Neuronal stem cell (in vitro differentiated cells): Measurements from ENCODE around the gene CT47C1.

ENCODE experiments used
- DNase-seq: peaks from one replicate; pipeline ENCODE4 v3.0.0-alpha.2; 2013; ENCODE audit warnings: low spot score
- H2AFZ ChIP-seq: one replicate; pipeline ENCODE4 v1.6.1; 2013; ENCODE audit warnings: mild to moderate bottlenecking, low read length, inconsistent platforms
- H2AK5ac ChIP-seq: 2 replicates; pipeline ENCODE4 v1.6.1; 2013; ENCODE audit warnings: low read depth, mild to moderate bottlenecking, inconsistent platforms, low read length, moderate library complexity, mixed read lengths
- H2BK120ac ChIP-seq: 2 replicates; pipeline ENCODE4 v1.6.1; 2013; ENCODE audit warnings: low read depth, mild to moderate bottlenecking, inconsistent platforms, low read length, moderate library complexity, mixed read lengths
- H2BK12ac ChIP-seq: one replicate; pipeline ENCODE4 v1.6.1; 2013; ENCODE audit warnings: low read length, inconsistent platforms
- H2BK15ac ChIP-seq: 2 replicates; pipeline ENCODE4 v1.6.1; 2013; ENCODE audit warnings: mild to moderate bottlenecking, low read length, inconsistent platforms, mixed read lengths
- H2BK5ac ChIP-seq: one replicate; pipeline ENCODE4 v1.6.1; 2013; ENCODE audit warnings: inconsistent platforms, mild to moderate bottlenecking, low read length, moderate library complexity
- H3K14ac ChIP-seq: one replicate; pipeline ENCODE4 v1.6.1; 2013; ENCODE audit warnings: low read length, inconsistent platforms
- H3K18ac ChIP-seq: 2 replicates; pipeline ENCODE4 v1.6.1; 2013; ENCODE audit warnings: low read length, inconsistent platforms
- H3K23ac ChIP-seq: 2 replicates; pipeline ENCODE4 v1.6.1; 2013; ENCODE audit warnings: low read depth, mild to moderate bottlenecking, mixed read lengths, low read length, inconsistent platforms; ENCODE audit not compliant: poor library complexity
- H3K27ac ChIP-seq: replicated peaks from 3 replicates; pipeline ENCODE4 v1.5.1; 2013; ENCODE audit warnings: low read length, inconsistent platforms
- H3K27me3 ChIP-seq, 3 experiments: 2 replicates each; pipeline ENCODE4 v1.6.1; 2013; ENCODE audit warnings: low read length in 3 of 3, mild to moderate bottlenecking in 2 of 3, inconsistent platforms in 1 of 3, low read depth in 1 of 3, mixed read lengths in 1 of 3, moderate library complexity in 1 of 3; ENCODE audit not compliant: control insufficient read depth in 3 of 3, insufficient read depth in 3 of 3
- H3K36me3 ChIP-seq, 2 donors: replicated peaks in 1 of 2; 2 replicates each; pipeline ENCODE4 v1.6.1; 2013; ENCODE audit warnings: low read length in 2 of 2; ENCODE audit not compliant: control insufficient read depth in 2 of 2, insufficient read depth in 2 of 2
- H3K4ac ChIP-seq: 2 replicates; pipeline ENCODE4 v1.6.1; 2013; ENCODE audit warnings: inconsistent platforms, mild to moderate bottlenecking, low read length, moderate library complexity
- H3K4me1 ChIP-seq, 2 donors: 1 replicate in 1 of 2; 2 replicates in 1 of 2; pipeline ENCODE4 v1.6.1; 2013; ENCODE audit warnings: low read length in 2 of 2, low read depth in 1 of 2; ENCODE audit not compliant: control insufficient read depth in 2 of 2, insufficient read depth in 1 of 2
- H3K4me2 ChIP-seq: one replicate; pipeline ENCODE4 v1.6.1; 2013; ENCODE audit warnings: mild to moderate bottlenecking, low read length, inconsistent platforms; ENCODE audit not compliant: insufficient read depth, poor library complexity, severe bottlenecking
- H3K4me3 ChIP-seq, 2 donors: 2 replicates each; pipeline ENCODE4 v1.5.1; 2013; ENCODE audit warnings: low read length in 2 of 2, mild to moderate bottlenecking in 2 of 2, inconsistent platforms in 1 of 2, moderate library complexity in 1 of 2
- H3K79me1 ChIP-seq: one replicate; pipeline ENCODE4 v1.6.1; 2013; ENCODE audit warnings: low read depth, mild to moderate bottlenecking, inconsistent platforms, low read length, moderate library complexity
- H3K9ac ChIP-seq: one replicate; pipeline ENCODE4 v1.6.1; 2013; ENCODE audit warnings: mild to moderate bottlenecking, low read depth, low read length, inconsistent platforms; ENCODE audit not compliant: poor library complexity
- H3K9me3 ChIP-seq, 2 donors: replicated peaks in 1 of 2; 2 replicates each; pipeline versions ENCODE3 to v1.6.1; 2013; ENCODE audit warnings: low read length in 2 of 2, mild to moderate bottlenecking in 2 of 2, inconsistent platforms in 1 of 2, low read depth in 1 of 2, mixed read lengths in 1 of 2, moderate library complexity in 1 of 2; ENCODE audit not compliant: control insufficient read depth in 2 of 2, insufficient read depth in 1 of 2
- H4K8ac ChIP-seq: one replicate; pipeline ENCODE4 v1.6.1; 2013; ENCODE audit warnings: low read depth, mild to moderate bottlenecking, inconsistent platforms, low read length, moderate library complexity
- H4K91ac ChIP-seq: one replicate; pipeline ENCODE4 v1.6.1; 2013; ENCODE audit warnings: low read length, low read depth, mild to moderate bottlenecking, inconsistent platforms; ENCODE audit not compliant: poor library complexity
- WGBS, 2 donors: extraction: QIAGEN DNeasy Blood & Tissue Kit; methylation state at CpG; one replicate each; pipeline ENCODE4 v1.1.7; 2013; ENCODE audit warnings: missing lambda C conversion rate in 2 of 2, mixed read lengths in 1 of 2; ENCODE audit not compliant: insufficient read length in 2 of 2, insufficient replicate concordance in 1 of 2; ENCODE audit errors: extremely low coverage in 2 of 2; 5-methylcytosine and 5-hydroxymethylcytosine counted together

The CT47C1 gene

GRCh38 chrX:119084766-119085165, 12.0 kb downstream of the CT47C1 start:
- H3K9me3 ChIP-seq = no peaks in the 10 kb centered on the region
- DNase-seq = no peak
- H4K8ac ChIP-seq = no peak overlapping the region
- no CpG with 5 or more reads among the region's 3 CpGs for WGBS, 2 donors
- no peaks in the 10 kb centered on the region for H3K79me1 ChIP-seq
- H3K9ac ChIP-seq = no peak overlapping the region
- no peak overlapping the region for H2BK120ac ChIP-seq
- H2AFZ ChIP-seq = no peak overlapping the region
- H2BK12ac ChIP-seq = no peak overlapping the region
- H3K27me3 ChIP-seq = peaks cover 0 to 31% (median 0%) of the 10 kb centered on the region in 3 experiments
- no peak overlapping the region for H3K27ac ChIP-seq
- H2BK15ac ChIP-seq = no peak overlapping the region
- no peak overlapping the region for H3K23ac ChIP-seq
- no peak overlapping the region for H3K18ac ChIP-seq
- no peak overlapping the region for H4K91ac ChIP-seq
- H3K4me2 ChIP-seq = no peak overlapping the region
- no peak overlapping the region for H2BK5ac ChIP-seq
- H3K36me3 ChIP-seq = no peaks in the 10 kb centered on the region
- no peak overlapping the region for H3K14ac ChIP-seq
- H2AK5ac ChIP-seq = no peak overlapping the region
- no peaks in the 10 kb centered on the region for H3K4me1 ChIP-seq
- no peak overlapping the region for H3K4ac ChIP-seq
- no peak overlapping the region for H3K4me3 ChIP-seq

GRCh38 chrX:119087121-119087520, 14.3 kb downstream of the CT47C1 start:
- Histone ChIP-seq H3K4me2 (no peak overlapping the region), H2AK5ac (no peak overlapping the region), H3K4me1 (no peaks in the 10 kb centered on the region), H2AFZ (no peak overlapping the region), H2BK120ac (no peak overlapping the region), H3K14ac (no peak overlapping the region), H3K4me3 (no peak overlapping the region), H2BK15ac (no peak overlapping the region), H3K27me3 (peaks cover 0 to 30% (median 0%) of the 10 kb centered on the region in 3 experiments), H3K9me3 (no peaks in the 10 kb centered on the region), H3K18ac (no peak overlapping the region), H3K4ac (no peak overlapping the region), H3K23ac (no peak overlapping the region), H4K91ac (no peak overlapping the region), H3K36me3 (no peaks in the 10 kb centered on the region), H4K8ac (no peak overlapping the region), H2BK5ac (no peak overlapping the region), H3K9ac (no peak overlapping the region), H3K79me1 (no peaks in the 10 kb centered on the region), H3K27ac (no peak overlapping the region), H2BK12ac (no peak overlapping the region)
- DNase-seq = no peak
- no CpG with 5 or more reads among the region's 1 CpG for WGBS, 2 donors

- no peak overlapping the region for H2BK15ac ChIP-seq
- no peak overlapping the region for H3K27ac ChIP-seq
- no peak overlapping the region for H2BK12ac ChIP-seq
- no peak overlapping the region for H3K14ac ChIP-seq
- H3K23ac ChIP-seq = no peak overlapping the region
- no peak overlapping the region for H3K4me3 ChIP-seq
- H3K4me2 ChIP-seq = no peak overlapping the region
- no peak overlapping the region for H3K4ac ChIP-seq
- no peak overlapping the region for H3K9ac ChIP-seq
- DNase-seq = no peak
- peaks cover 0 to 22% (median 0%) of the 10 kb centered on the region in 3 experiments for H3K27me3 ChIP-seq
- H3K4me1 ChIP-seq = no peaks in the 10 kb centered on the region
- WGBS, 2 donors = no CpG with 5 or more reads among the region's 1 CpG
- H4K91ac ChIP-seq = no peak overlapping the region
- no peaks in the 10 kb centered on the region for H3K9me3 ChIP-seq
- no peaks in the 10 kb centered on the region for H3K79me1 ChIP-seq
- H3K18ac ChIP-seq = no peak overlapping the region
- H2AK5ac ChIP-seq = no peak overlapping the region
- H4K8ac ChIP-seq = no peak overlapping the region
- no peak overlapping the region for H2BK5ac ChIP-seq
- no peaks in the 10 kb centered on the region for H3K36me3 ChIP-seq
- H2BK120ac ChIP-seq = no peak overlapping the region
- no peak overlapping the region for H2AFZ ChIP-seq
Observed at GRCh38 chrX:119089619-119090018, 16.8 kb downstream of the CT47C1 start.

- H4K91ac ChIP-seq = no peak overlapping the region
- H2BK15ac ChIP-seq = no peak overlapping the region
- H3K18ac ChIP-seq = no peak overlapping the region
- no peak overlapping the region for H2BK5ac ChIP-seq
- H2BK12ac ChIP-seq = no peak overlapping the region
- no peak overlapping the region for H3K9ac ChIP-seq
- H3K4me3 ChIP-seq = no peak overlapping the region
- no peak overlapping the region for H3K27ac ChIP-seq
- H3K36me3 ChIP-seq = no peaks in the 10 kb centered on the region
- no peaks in the 10 kb centered on the region for H3K9me3 ChIP-seq
- no peak overlapping the region for H2AK5ac ChIP-seq
- no peak overlapping the region for H3K23ac ChIP-seq
- no peaks in the 10 kb centered on the region for H3K79me1 ChIP-seq
- no peak overlapping the region for H2BK120ac ChIP-seq
- H3K4ac ChIP-seq = no peak overlapping the region
- WGBS, 2 donors = no CpG with 5 or more reads among the region's 1 CpG
- H3K4me1 ChIP-seq = no peaks in the 10 kb centered on the region
- no peak for DNase-seq
- H4K8ac ChIP-seq = no peak overlapping the region
- H2AFZ ChIP-seq = no peak overlapping the region
- H3K27me3 ChIP-seq = peaks cover 0 to 22% (median 0%) of the 10 kb centered on the region in 3 experiments
- H3K4me2 ChIP-seq = no peak overlapping the region
- H3K14ac ChIP-seq = no peak overlapping the region
Observed at GRCh38 chrX:119090627-119091026, 17.8 kb downstream of the CT47C1 start.
